Hepatocyte (in vitro differentiated cells): ENCODE measurements around the gene D2HGDH.

ENCODE experiments used
- EZH2phosphoT487 ChIP-seq: fragments of 200-600 bp; sonication (generic); IDR thresholded peaks from one replicate; pipeline ENCODE4 v1.6.1; 2018; ENCODE audit warnings: antibody characterized with exemption, mild to moderate bottlenecking, low read depth, moderate library complexity; ENCODE audit not compliant: unreplicated experiment, severe bottlenecking
- TF ChIP-seq, protein P1 (sequence below): fragments of 200-600 bp; sonication (generic); IDR thresholded peaks from 2 replicates; pipeline ENCODE4 v1.5.1; 2016; ENCODE audit warnings: antibody characterized with exemption, mild to moderate bottlenecking; ENCODE audit not compliant: poor library complexity

DNA sequence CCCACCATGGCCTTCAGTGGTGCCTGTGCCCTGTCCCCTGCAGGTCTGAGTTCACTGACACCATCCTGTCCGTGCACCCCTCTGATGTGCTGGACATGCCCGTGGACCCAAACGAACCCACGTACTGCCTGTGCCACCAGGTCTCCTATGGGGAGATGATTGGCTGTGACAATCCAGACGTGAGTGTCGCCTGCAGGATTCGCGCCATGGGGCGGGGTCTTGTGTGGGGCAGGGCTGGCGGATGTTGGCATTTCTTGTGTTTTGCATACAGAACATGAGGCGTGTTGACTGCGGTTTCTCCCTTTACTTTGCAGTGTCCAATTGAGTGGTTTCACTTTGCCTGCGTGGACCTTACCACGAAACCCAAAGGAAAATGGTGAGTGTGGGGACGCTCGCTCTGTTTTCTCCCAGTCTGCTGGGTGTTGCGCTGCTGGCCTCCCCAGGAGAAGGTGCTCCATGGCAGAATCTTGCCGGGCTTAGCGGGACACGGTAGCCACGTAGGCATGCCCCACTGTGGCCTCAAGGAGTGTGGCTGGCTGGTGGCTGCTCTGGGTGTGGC, 11.5 kb upstream of the D2HGDH start:
- TF ChIP-seq, protein P1, sequence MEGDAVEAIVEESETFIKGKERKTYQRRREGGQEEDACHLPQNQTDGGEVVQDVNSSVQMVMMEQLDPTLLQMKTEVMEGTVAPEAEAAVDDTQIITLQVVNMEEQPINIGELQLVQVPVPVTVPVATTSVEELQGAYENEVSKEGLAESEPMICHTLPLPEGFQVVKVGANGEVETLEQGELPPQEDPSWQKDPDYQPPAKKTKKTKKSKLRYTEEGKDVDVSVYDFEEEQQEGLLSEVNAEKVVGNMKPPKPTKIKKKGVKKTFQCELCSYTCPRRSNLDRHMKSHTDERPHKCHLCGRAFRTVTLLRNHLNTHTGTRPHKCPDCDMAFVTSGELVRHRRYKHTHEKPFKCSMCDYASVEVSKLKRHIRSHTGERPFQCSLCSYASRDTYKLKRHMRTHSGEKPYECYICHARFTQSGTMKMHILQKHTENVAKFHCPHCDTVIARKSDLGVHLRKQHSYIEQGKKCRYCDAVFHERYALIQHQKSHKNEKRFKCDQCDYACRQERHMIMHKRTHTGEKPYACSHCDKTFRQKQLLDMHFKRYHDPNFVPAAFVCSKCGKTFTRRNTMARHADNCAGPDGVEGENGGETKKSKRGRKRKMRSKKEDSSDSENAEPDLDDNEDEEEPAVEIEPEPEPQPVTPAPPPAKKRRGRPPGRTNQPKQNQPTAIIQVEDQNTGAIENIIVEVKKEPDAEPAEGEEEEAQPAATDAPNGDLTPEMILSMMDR = no peak
- no peak for TF ChIP-seq EZH2phosphoT487
